HG03565 (cell line): ENCODE data around the gene PRPF40B.
A peak's percentile ranks its signal among the peaks of the same experiment; 100 is the strongest.

Source experiments
- ATAC-seq: cut with Tn5 transposase; IDR thresholded peaks from one replicate; pipeline ENCODE4 v1.9.1; 2021; ENCODE audit warnings: mild to moderate bottlenecking, moderate library complexity; ENCODE audit not compliant: unreplicated experiment

PRPF40B gene

GRCh38 chr12:49655595-49656236 is 32.4 kb downstream of the PRPF40B start:
- ATAC-seq: no peak

DNA sequence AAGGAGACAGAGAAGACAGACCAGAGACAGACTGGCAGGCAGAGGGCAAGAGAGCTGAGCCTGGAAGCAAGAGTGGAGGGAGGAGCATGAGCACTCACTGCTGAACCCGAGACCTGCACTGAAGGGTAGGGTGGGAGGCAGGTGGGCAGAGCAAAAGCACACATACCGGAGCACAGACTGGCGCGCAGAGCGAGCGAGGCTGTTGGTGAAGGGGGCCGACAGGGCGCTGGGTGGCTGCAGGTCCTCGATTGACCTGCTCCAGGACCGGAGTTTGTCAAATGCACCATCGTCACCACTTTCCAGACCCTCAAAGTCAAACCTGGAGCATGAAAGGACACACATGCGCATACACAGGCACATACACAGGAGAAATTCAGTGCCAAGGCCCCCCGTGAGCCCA is 34.9 kb downstream of the PRPF40B start:
- no peak for ATAC-seq

- no peak for ATAC-seq
These were observed 36.4 kb downstream of the PRPF40B start for GRCh38 chr12:49659753-49660152.

- peak; percentile 38 for ATAC-seq
These were observed 37.8 kb downstream of the PRPF40B start for GRCh38 chr12:49661191-49661590.

DNA sequence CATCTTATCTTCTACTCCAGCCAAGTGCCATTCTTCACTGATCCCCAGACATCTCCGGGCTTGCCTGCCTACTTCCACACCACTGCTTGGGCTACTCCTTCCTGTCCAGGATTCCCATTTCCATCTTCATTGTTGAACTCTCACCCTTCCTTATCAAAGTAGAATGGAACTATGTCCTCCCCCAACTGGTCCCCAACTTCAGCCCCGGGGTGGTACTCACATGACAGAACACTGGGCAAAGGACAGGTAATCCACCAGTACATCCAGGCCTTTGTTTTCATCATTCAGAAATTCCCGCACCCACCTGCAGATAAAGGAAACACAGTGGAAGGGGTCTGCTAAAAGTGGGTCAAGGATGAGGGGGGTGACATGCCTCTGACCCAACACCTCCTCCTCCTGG is 38.4 kb downstream of the PRPF40B start:
- no peak for ATAC-seq

DNA sequence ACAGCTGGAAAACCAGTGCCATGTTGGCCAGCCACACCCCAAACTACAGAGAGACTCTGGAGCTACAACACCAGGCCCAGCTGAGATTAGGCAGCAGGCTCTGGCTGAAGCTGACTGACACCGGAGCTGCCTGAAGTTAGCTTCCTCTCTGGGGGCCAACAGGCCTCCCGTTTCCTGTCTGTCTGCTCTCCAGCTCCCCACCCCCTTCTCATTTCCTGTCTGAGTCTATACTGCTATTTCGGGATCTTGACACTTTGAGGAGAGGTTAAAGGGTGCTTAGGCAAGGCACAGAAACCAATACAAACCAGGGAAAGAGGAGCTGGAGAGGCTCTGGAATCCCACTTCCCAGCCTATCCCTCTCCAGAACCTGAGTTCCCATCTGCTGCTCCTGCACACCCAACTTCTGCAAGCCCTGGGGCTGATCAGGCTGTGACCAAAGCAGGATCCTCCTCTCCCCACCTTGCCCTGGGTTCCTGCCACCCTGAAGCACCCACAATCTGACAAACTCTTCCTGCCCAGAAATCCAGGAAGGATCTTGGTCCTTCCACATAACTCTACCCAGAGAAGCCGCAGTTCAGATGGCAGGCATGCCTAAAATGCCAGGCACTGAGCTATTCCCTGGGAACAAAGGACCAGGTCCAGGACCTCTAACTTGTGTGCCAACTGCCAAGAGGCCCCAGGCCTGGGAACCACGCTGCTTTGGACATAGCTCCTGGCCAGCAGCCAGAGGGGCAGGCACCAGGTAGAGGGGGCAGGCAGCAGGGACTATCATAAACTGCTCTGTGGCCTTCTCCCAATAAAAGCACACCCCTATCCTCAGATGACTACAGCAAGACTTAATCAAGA is 39.9 kb downstream of the PRPF40B start:
- ATAC-seq: peak; percentile 55

DNA sequence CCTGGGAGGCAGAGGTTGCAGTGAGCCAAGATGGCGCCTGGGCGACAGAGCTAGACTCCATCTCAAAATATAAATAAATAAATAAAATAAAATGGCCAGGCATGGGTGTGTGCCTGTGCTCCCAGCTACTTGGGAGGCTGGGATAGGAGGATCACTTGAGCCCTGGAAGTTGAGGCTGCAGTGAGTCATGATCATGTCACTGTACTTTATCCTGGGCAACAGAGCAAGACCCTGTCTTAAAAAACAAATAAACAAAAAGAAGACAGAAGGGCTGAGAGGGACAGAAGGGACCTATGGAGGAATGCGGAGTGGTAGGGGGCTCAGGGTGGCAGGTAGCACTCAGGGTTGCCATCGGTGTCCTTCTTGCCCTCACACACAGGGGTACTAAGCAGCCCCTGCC is 40.8 kb downstream of the PRPF40B start:
- no peak for ATAC-seq

GRCh38 chr12:49664591-49665239 is 41.4 kb downstream of the PRPF40B start:
- peak; percentile 42 for ATAC-seq

GRCh38 chr12:49665384-49665783 is 42.0 kb downstream of the PRPF40B start:
- no peak for ATAC-seq

GRCh38 chr12:49666176-49666575 is 42.8 kb downstream of the PRPF40B start:
- ATAC-seq: no peak

DNA sequence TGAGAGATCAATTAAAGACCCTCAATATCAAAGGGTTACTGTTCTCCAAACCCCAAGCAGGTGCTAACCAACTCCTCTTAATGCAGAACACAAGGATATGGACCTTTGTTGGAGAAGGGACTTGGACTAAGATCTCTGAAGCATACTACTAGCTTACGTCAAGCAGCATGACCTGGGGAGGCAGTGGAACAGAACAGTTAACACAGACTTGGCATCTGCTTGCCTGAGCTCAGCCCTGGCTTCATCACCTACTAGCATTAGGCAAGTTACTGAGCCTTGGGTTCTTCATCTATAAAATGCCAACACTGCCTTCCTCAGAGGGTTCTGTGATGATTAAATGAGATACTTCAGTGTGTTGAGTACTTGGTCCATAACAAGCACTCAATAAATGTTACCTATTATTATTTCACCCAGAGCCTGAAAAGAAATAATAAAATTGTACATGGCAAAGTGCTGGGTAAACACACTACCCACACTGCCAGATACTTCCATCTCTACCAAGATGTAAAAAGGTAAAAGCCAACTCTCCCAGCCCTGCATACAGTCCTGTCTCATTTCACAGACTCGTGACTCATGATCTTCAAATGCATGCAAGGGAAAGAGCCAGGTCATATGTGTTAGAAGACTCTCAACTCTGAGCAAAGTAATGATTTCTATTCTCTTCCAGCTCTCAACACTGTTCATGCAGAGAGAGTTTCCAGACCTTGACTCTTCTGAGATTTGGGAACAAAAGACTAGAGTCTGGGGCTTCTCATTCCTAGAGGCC is 44.1 kb downstream of the PRPF40B start:
- ATAC-seq: no peak

DNA sequence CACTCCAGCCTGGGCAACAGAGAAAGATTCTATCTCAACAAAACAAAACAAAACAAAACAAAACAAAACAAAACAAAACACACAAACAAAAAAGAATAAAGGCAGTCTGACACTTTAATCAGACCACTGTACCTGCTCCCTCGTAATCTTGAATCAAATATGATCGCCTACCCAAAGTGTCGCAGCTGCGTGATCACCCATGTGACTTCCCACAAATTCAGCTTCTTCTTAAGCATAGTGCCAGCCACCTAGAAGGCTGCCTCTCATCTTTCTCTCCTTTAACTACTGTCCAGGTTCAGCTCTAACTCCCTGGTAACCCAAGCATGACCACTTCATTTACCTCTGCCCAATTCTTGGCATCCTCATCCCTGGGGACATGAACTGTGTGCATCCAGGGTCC is 46.4 kb downstream of the PRPF40B start:
- no peak for ATAC-seq

GRCh38 chr12:49671031-49671765 is 47.8 kb downstream of the PRPF40B start:
- ATAC-seq: no peak

- no peak for ATAC-seq
These were observed 49.2 kb downstream of the PRPF40B start for GRCh38 chr12:49672301-49673217.

GRCh38 chr12:49673446-49674317 is 50.3 kb downstream of the PRPF40B start:
- no peak for ATAC-seq

GRCh38 chr12:49674318-49674981 is 51.1 kb downstream of the PRPF40B start:
- no peak for ATAC-seq

DNA sequence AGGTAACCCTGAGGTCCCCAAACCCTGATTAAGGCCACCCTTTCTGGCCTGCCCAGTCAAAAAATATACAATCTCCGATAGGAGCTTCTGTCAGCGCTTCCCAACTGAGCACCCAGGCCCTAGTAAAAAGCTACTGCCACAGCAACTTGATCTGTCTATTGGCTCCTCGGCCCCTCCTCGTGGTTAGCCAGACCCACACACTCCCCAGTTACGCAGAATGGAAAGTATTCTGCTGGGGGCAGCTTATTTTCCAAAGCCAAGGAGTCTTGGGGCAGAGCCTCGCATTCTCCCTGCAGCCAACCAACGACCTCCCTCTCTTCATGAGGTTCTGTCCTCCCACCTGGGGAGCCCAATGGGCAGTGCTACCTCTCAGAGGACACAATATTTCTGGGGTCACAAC is 51.8 kb downstream of the PRPF40B start:
- ATAC-seq: no peak

DNA sequence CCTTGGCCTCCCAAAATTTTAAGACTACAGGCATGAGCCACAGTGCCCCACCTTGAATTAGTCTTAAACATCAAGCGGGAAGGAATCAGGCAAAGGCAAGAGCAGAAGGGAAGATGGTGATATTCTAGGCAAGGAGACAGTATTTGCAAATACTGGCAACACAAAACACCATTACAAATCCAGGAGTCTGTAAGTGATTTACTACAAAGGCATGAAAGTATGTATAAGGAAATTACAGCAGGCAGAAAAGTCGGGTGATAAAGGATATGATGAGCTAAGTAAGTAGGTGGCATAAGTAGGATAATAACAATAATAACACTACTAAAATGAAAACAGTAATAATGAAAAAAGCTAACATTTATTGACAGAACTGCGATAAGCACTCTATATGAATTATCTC is 55.4 kb downstream of the PRPF40B start:
- ATAC-seq: no peak
